Measurements from ENCODE around the gene ABCA4.

GRCh38 chr1:94118471-94118870, 2.5 kb downstream of the ABCA4 start:
- TF ChIP-seq CTCF (IDR thresholded peaks at IDR 0.05) (no peak), POLR2A (IDR thresholded peaks at IDR 0.05) (no peak)
